Tibial nerve (tissue), 4 donors: Measurements from ENCODE around the gene PLA2G4A. TPM values are rescaled to one million over a fixed set of nuclear protein-coding genes. Genes with fewer than 3 reads are reported as not detected.
"Not testable (repeated sequence)": the region's sequence is repeated elsewhere in the genome, so short reads cannot be mapped to it uniquely, and the experiment has no call there.

Experiments
- DNase-seq, 2 donors: peaks; one replicate each; pipeline ENCODE4 v3.0.0-alpha.2; 2019; ENCODE audit warnings: low spot score in 2 of 2
- H3K27ac ChIP-seq, 4 donors: fragments of 200-600 bp; sonication (generic) in 3 of 4; one replicate each; pipeline ENCODE4 v1.5.1; 2017 to 2019; ENCODE audit warnings: mild to moderate bottlenecking in 1 of 4
- H3K27me3 ChIP-seq, 2 donors: fragments of 200-600 bp; sonication (generic) in 1 of 2; one replicate each; pipeline versions ENCODE4 v1.5.1 to v1.6.0; 2017 to 2019
- H3K36me3 ChIP-seq, 3 donors: fragments of 200-600 bp; sonication (generic); one replicate each; pipeline ENCODE4 v1.5.1; 2018 to 2019
- H3K4me1 ChIP-seq, 4 donors: fragments of 200-600 bp; sonication (generic) in 3 of 4; one replicate each; pipeline ENCODE4 v1.5.1; 2017 to 2019
- H3K4me3 ChIP-seq, 4 donors: fragments of 200-600 bp; sonication (generic) in 3 of 4; one replicate each; pipeline ENCODE4 v1.5.1; 2017 to 2019; ENCODE audit warnings: mild to moderate bottlenecking in 1 of 4, moderate library complexity in 1 of 4
- H3K9me3 ChIP-seq, 4 donors: fragments of 200-600 bp; sonication (generic) in 3 of 4; one replicate each; pipeline ENCODE4 v1.5.1; 2017 to 2019
- EP300 ChIP-seq, 2 donors: sonication (generic); formaldehyde crosslinking; IDR thresholded peaks; one replicate each; pipeline ENCODE4 v1.6.1; 2017; ENCODE audit warnings: antibody characterized with exemption in 2 of 2, mild to moderate bottlenecking in 1 of 2
- POLR2A ChIP-seq, 2 donors: fragments of 450-650 bp; IDR thresholded peaks; one replicate each; pipeline ENCODE4 v1.6.1; 2017; ENCODE audit warnings: antibody characterized with exemption in 2 of 2, mild to moderate bottlenecking in 2 of 2, moderate library complexity in 2 of 2
- whole genome bisulfite sequencing, 2 donors: methylation state at CpG; one replicate each; pipeline ENCODE4 v1.1.5; 2018; 5-methylcytosine and 5-hydroxymethylcytosine counted together
- total RNA-seq, 4 donors: library from RNA; depleted of rRNA; stranded (reverse); fragments of >200 nt; gene quantifications; one replicate each; pipeline ENCODE4 v1.1.0, GENCODE V29; 2016
- TF ChIP-seq, protein P1 (sequence below), 5 experiments: fragments of 200-600 bp in 3 of 5; fragments of 450-650 bp in 2 of 5; sonication (generic) in 3 of 5; IDR thresholded peaks; one replicate each; pipeline ENCODE4 v1.5.1; 2016 to 2019; ENCODE audit warnings: antibody characterized with exemption in 5 of 5, mild to moderate bottlenecking in 3 of 5, moderate library complexity in 2 of 5

PLA2G4A gene
- total RNA-seq, 4 donors from 2014 or later = 3.7 to 7.2 (median 6.3) TPM

DNA sequence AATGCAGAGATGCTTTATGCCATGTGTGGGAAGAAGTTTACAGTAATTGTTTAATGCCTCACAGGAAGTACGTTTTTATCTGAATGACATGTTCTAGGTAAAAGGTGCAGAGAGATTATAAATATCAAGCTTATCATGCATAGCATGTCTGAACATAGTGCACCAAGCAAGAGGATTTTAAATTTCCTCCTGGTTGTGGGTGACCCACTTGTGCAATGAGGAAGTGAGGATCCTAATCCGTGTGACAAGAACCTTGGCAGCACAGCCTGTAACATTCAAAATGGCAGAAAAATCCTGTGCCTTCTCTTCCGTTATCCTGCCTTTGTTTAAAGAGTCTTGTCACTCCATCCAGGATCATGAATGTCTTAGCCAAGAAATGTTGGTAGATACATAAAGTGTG is 75.6 kb downstream of the PLA2G4A start:
- Histone ChIP-seq H3K9me3 (no peaks in the 10 kb centered on the region), H3K4me3 (no peak overlapping the region), H3K4me1 (peaks cover 0 to 23% (median 0%) of the 10 kb centered on the region in 4 donors), H3K27me3 (no peaks in the 10 kb centered on the region), H3K27ac (no peak overlapping the region), H3K36me3 (no peaks in the 10 kb centered on the region)
- 67 to 69% methylated on average over 3 of the region's 3 CpGs for WGBS, 2 donors
- no peak for DNase-seq
- TF ChIP-seq POLR2A (IDR thresholded peaks at IDR 0.05) (no peak), EP300 (IDR thresholded peaks at IDR 0.05) (no peak)
- TF ChIP-seq, protein P1, sequence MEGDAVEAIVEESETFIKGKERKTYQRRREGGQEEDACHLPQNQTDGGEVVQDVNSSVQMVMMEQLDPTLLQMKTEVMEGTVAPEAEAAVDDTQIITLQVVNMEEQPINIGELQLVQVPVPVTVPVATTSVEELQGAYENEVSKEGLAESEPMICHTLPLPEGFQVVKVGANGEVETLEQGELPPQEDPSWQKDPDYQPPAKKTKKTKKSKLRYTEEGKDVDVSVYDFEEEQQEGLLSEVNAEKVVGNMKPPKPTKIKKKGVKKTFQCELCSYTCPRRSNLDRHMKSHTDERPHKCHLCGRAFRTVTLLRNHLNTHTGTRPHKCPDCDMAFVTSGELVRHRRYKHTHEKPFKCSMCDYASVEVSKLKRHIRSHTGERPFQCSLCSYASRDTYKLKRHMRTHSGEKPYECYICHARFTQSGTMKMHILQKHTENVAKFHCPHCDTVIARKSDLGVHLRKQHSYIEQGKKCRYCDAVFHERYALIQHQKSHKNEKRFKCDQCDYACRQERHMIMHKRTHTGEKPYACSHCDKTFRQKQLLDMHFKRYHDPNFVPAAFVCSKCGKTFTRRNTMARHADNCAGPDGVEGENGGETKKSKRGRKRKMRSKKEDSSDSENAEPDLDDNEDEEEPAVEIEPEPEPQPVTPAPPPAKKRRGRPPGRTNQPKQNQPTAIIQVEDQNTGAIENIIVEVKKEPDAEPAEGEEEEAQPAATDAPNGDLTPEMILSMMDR (IDR thresholded peaks at IDR 0.05) = no peak

DNA sequence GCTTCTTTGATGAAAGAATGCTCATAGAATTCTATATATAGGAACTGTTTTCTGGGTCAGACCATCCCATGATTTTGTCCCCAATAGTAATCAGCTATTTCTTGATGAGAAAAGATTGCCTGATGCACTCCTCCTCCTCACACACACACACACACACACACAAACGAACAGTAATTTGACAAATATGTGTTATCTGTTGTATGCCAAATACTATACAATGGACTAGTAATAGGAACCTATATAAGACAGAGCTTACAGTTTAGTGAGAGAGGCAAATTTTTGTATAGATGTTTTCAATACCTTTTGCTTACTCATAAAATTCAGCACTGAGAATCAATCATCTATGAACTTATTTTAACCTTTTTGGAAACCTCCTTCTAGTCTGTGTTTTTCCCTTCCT is 76.8 kb downstream of the PLA2G4A start:
- H3K27ac ChIP-seq = no peak overlapping the region

DNA sequence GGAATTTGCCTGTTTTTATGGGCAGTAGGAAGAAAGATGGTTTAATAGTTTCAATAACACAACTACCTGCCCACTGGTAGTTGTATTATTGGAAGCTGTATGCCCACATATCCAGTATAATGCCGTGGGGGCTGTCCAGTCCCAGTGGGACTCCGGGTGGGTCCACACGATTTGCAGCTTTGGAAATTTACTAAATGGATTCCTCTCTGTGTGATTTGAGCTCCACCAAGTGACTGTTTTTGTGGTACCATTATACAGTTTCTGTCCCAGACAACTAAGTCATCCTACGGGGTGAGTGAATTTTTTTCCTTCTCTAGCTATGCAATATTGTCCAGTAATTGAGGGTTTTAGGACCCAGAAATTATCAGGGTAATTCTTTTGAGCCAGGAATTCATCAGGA is 86.8 kb downstream of the PLA2G4A start:
- no peak for TF ChIP-seq EP300 (IDR thresholded peaks at IDR 0.05)
- TF ChIP-seq, protein P1 (IDR thresholded peaks at IDR 0.05) = peak in 1 of 5 experiments; percentile 5
- DNase-seq = no peak
- 52 to 55% methylated on average over 4 of the region's 4 CpGs for WGBS, 2 donors
- Histone ChIP-seq H3K4me3 (no peak overlapping the region), H3K36me3 (peaks cover 0 to 5% (median 0%) of the 10 kb centered on the region in 3 donors), H3K27ac (no peak overlapping the region), H3K9me3 (no peaks in the 10 kb centered on the region), H3K27me3 (no peaks in the 10 kb centered on the region), H3K4me1 (no peaks in the 10 kb centered on the region)

More for the DNA sequence above, 76.8 kb downstream of the PLA2G4A start:
- DNase-seq = no peak
- Histone ChIP-seq H3K27me3 (no peaks in the 10 kb centered on the region), H3K4me3 (no peak overlapping the region), H3K36me3 (no peaks in the 10 kb centered on the region), H3K4me1 (peaks cover 0 to 11% (median 0%) of the 10 kb centered on the region in 4 donors), H3K9me3 (no peaks in the 10 kb centered on the region)
- WGBS, 2 donors = 32 to 43% methylated on average over 1 of the region's 1 CpG
- TF ChIP-seq, protein P1 (IDR thresholded peaks at IDR 0.05) = no peak
- TF ChIP-seq POLR2A (IDR thresholded peaks at IDR 0.05) = no peak
- TF ChIP-seq EP300 (IDR thresholded peaks at IDR 0.05) = no peak

DNA sequence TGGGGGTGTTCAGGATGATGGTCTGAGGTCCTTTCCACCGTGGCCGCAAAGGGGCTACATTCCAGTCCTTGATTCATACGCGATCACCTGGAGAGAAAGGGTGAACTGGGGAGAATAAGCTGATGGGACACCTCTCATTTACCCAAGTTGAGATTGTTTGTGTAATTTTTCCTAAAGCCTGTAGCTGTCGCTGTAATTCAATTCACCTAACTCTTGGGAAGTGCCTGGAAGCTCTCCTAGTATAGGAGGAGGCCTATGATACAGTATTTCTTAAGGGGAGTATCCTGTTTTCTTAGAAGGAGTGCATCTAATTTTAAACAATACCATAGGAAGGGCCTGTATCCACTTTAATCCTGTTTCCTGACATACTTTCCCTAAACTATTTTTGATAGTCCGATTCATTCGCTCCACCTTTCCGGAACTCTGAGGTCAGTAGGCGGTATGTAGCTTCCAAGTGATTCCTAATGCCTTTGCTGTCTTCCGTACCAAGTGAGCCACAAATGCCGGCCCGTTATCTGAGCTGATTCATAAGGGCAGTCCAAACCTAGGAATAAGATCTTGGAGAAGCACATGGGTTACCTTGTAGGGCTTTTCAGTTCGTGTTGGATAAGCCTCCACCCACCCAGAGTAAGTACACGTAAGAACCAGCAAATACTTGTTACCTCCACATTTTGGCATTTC is 88.5 kb downstream of the PLA2G4A start:
- not testable (repeated sequence) for DNase-seq, H3K27me3 ChIP-seq, H3K4me3 ChIP-seq, H3K27ac ChIP-seq, H3K4me1 ChIP-seq, H3K36me3 ChIP-seq, H3K9me3 ChIP-seq
- 82 to 85% methylated on average over 14 of the region's 14 CpGs for WGBS, 2 donors

- DNase-seq, H3K9me3 ChIP-seq: not testable (repeated sequence)
- 89 to 93% methylated on average over 5 of the region's 5 CpGs for WGBS, 2 donors
Measured at GRCh38 chr1:186921386-186921785, 92.6 kb downstream of the PLA2G4A start.

DNA sequence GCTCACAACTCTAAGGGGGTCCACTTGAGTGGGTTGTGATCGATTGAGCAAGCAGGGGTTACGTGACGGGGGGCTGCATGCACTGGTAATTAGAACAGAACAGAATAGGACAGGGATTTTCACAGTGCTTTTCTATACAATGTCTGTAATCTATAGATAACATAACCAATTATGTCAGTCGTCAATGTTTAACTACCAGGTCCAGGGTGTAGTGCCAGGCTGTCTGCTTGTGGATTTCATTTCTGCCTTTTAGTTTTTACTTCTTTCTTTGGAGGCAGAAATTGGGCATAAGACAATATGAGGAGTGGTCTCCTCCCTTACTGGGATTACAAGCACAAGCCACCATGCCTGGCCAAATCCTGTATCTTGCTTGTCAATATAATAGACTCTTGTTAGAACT is 94.1 kb downstream of the PLA2G4A start:
- not testable (repeated sequence) for H3K27ac ChIP-seq, H3K9me3 ChIP-seq, H3K4me3 ChIP-seq, DNase-seq, H3K36me3 ChIP-seq, H3K27me3 ChIP-seq
- peaks cover 0 to 12% (median 0%) of the 10 kb centered on the region in 4 donors for H3K4me1 ChIP-seq
- 68 to 72% methylated on average over 4 of the region's 4 CpGs for WGBS, 2 donors

More at GRCh38 chr1:186921386-186921785, 92.6 kb downstream of the PLA2G4A start:
- not testable (repeated sequence) for H3K27me3 ChIP-seq, H3K27ac ChIP-seq, H3K4me1 ChIP-seq, H3K4me3 ChIP-seq, H3K36me3 ChIP-seq

- H3K27me3 ChIP-seq = no peaks in the 10 kb centered on the region
- TF ChIP-seq, protein P1 (IDR thresholded peaks at IDR 0.05) = no peak
- no peak for TF ChIP-seq POLR2A (IDR thresholded peaks at IDR 0.05)
- no peak for TF ChIP-seq EP300 (IDR thresholded peaks at IDR 0.05)
- no peak overlapping the region for H3K4me3 ChIP-seq
- WGBS, 2 donors = 67 to 68% methylated on average over 2 of the region's 2 CpGs
- DNase-seq = no peak
- H3K36me3 ChIP-seq = no peaks in the 10 kb centered on the region
- no peak overlapping the region for H3K27ac ChIP-seq
- H3K9me3 ChIP-seq = no peaks in the 10 kb centered on the region
- H3K4me1 ChIP-seq = peaks cover 0 to 12% (median 0%) of the 10 kb centered on the region in 4 donors
Measured at GRCh38 chr1:186923486-186923885, 94.7 kb downstream of the PLA2G4A start.
